GM19025 (cell line): ENCODE measurements around the gene FNDC3B.
"Not testable (repeated sequence)": the region's sequence is repeated elsewhere in the genome, so short reads cannot be mapped to it uniquely, and the experiment has no call there.

ENCODE experiments used
- ATAC-seq: cut with Tn5 transposase; IDR thresholded peaks from one replicate; pipeline ENCODE4 v1.9.1; 2021; ENCODE audit warnings: mild to moderate bottlenecking, low read depth, moderate library complexity; ENCODE audit not compliant: unreplicated experiment

The FNDC3B gene

DNA sequence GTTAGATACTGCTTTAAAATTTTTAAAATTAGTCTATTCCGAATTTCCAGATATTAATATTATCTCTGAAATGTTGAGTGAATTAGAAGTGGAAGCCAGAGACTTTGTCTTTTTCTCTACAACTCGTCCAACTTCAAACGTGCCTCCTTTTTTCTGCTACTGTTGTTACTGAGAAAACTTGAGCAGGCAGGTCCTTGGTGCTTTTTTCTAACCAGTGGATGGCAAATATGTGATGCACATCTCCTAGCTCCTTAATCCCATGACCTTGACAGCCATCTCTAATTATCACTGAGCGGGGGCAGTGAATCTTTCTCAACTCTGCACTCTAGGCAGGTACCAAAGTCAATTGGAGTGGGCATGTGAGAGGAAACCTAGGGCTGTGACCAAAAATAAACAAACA, 50.7 kb downstream of the FNDC3B start:
- no peak for ATAC-seq

DNA sequence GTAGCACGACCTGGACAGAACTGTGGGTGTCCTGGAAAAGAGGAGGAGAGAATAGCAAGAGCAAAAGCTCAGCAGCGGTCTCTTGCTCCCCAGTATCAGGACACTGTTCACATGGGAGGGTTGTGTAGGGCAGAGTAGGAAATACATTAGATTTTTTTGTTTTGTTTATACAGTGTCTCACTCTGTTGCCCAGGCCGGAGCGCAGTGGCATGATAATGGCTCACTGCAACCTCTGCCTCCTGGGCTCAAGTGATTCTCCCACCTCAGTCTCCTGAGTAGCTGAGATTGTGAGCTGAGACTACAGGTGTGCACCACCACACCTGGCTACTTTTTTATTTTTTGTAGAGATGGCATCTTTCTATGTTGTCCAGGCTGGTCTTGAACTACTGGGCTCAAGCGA, 53.3 kb downstream of the FNDC3B start:
- no peak for ATAC-seq

DNA sequence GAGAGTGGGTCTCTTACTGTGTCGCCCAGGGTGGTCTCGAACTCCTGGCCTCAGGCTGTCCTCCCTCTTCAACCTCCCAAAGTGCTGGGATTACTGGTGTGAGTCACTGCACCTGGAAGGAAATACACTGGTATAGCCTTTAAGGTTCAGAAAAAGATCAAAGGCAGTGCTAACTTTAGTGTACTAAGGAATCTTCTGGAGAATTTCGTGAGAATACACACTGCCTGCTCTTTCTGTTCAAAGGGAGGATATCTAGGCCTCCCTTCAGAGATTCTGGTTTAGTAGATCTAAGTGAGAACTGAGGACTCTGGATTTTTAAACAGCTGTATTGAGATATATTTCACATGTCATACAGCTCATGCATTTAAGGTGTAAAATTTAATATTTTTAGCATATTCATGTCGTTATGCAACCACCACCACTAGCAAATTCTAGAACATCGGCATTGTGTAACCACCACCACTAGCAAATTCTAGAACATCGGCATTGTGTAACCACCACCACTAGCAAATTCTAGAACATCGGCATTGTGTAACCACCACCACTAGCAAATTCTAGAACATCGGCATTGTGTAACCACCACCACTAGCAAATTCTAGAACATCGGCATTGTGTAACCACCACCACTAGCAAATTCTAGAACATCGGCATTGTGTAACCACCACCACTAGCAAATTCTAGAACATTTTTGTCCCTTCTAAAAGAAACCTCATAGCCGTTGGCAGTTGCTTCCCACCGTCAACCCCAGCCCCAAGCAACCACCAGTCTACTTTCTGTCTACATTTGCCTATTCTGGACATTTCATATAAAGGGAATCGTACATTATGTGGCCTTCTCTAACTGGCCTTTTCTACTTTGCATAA, 54.4 kb downstream of the FNDC3B start:
- not testable (repeated sequence) for ATAC-seq

DNA sequence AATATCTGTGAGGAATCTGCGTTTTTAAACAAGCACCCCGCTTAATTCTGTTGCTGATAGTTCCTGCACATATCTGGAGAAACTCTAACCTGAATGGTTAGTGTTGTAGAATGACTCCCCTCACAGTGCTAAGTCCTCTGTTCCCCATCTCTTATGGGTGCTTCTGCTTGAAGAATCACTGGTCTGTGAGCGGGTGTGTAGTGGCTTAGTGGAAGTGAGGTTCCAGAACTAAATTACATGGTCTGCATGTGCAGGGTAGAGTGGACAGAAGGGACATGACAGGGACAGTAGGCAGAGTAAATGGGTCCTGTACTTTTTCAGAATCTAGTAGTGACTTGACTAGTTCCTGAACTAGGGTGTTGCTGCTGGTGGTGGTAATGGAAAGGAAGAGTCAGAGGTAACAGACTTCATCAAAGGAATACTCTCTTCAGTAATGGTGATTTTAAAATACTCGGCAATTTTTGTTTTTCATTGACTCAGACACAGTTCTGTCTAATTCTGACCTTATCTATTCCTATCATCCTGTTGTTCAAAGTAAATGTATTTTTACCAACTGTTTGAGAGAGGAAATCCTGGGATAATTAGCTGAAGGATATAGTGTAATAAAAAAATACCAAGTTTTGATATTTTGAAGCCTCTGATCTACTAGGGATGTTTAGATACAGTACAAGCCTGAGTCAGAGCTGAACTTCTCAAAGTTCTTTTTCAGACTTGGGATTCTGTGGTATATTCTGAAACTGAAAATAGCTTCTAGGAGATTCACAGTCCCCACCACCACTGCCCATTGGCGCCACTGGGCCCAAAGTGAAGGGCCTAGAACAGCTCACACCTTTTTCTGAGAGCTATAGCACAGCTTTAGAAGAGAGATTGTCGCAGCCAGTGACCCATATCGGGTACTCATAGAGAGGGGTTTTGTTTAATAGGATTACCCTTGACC, 55.5 kb downstream of the FNDC3B start:
- peak; percentile 88 for ATAC-seq

DNA sequence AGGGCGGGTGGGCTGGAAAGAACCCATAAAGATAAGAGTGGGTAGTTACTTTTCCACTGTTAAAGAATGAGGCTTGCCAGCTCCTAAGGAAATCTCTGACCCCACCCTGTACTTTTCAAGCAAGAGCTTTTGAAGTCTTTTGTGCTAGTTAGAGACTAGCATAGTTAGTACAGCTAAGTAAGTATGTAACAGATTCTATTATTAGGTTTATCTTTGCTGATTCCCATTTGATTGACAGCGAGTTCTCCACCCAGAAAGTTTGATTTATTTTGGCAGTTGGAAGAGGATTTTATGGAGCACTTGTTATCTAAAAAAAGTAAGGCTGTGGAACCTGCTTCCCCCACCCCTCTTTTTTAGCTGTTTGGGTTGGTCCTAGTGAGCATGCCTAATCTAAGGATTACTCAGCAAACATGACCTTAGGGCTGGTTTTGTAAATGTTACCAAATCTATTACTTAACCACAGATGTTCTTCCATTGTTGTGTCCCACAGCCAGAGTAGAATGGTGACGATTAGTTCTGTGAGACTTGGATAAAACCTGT, 57.6 kb downstream of the FNDC3B start:
- ATAC-seq = no peak

DNA sequence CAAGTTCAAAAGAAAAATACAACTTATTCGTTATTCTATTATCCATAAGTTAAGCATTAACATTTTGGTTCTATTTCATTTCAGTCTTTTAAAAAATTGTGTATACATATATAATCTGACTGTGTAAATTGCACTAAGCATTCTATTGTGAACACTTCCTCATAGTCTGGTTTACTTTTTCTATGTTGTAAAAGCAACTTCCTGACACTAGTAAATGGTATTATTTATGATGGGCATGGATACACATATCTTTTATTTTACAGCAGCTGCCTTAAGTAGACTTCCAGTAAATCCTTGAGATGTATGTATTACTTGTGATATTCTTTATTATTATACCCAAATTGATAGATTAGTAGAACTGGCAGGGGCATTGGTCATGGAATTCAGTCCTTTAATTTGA, 58.2 kb downstream of the FNDC3B start:
- no peak for ATAC-seq

DNA sequence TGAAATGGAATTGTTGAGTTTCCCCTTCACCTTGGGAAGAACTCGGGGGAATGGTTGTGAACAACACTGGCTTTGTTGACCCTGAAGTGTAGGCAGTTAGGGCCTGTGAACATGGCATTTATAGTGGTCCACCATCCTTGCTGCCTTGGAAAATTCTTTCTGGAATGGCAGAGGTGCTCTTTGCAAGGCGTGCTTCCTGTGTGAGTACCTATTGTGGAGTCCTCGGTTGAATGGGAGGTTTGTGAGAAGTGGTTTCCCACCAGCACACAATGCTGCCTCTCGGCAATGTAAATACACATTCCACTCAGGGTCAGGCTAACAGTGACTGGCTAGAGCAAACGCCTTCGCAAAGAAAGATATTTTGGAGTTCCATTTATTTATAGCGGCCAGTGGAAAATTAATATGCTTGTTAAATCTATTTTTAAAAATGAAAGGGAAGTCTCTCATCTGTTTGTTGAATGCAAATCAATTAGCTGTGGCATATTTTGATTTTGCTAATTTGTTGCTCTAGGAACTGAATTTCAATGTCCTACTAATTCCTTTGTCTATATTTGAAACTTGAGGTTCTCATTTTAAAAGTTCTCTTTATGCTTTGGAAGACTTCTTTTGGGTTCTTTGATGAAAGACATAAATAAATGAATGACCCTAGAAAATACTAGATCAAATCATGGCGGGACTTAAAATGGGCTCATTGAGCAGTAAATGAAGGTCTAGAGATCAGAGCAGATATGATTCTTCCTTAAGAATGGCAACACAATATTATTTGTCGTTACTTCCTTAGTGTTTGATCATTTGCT, 59.5 kb downstream of the FNDC3B start:
- ATAC-seq = no peak

DNA sequence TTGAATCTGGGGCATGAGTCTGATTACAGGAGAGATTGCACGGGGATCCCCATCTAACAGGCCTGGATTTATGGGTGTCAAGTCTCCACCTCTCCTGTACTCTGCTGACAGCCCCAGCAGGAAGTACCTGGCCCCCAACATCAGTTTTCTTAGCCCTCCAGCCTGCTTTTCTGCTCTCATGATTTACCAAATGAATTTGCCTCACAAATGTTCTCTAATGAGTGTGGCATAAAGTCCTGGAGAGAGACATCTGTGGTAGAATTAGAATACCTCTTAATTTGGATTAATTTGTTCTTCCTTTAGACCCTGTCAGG, 60.1 kb downstream of the FNDC3B start:
- no peak for ATAC-seq

DNA sequence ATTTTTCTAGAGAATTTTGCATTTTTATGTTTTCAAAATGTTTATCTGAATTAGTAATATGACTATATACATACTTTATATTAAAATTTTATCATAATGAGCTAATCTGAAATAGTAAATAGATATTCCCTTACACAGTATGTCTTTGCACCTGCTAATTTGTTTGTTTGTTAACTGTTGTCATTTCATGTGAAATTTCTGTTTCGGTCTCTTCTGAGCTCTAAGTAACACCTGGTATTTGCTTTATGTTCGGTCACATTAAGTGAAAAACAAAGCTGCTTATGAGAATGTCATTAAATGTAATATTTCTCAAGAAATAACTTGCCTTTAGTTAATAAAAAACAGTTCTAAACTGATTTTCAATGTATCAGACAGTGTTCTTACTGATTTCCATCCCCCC, 61.1 kb downstream of the FNDC3B start:
- ATAC-seq = no peak

DNA sequence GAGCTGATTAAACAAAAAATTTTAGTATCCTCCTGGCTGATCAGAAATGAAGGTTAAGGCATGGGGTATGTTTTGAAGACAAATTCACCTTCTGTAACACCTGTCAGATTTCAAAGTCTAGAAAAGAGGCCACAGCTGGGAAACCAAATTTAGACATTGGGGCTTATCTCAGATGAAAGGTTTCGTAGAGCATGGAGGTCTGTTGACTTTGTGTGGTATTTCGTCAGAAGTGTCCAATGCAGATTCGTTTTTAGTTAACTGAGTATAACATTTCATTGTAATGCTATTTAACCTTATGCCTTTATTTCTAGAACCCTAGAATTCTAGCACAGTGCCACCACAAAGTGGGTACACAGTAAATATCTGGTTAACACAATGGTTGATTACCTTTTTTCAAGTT, 61.7 kb downstream of the FNDC3B start:
- peak; percentile 56 for ATAC-seq

DNA sequence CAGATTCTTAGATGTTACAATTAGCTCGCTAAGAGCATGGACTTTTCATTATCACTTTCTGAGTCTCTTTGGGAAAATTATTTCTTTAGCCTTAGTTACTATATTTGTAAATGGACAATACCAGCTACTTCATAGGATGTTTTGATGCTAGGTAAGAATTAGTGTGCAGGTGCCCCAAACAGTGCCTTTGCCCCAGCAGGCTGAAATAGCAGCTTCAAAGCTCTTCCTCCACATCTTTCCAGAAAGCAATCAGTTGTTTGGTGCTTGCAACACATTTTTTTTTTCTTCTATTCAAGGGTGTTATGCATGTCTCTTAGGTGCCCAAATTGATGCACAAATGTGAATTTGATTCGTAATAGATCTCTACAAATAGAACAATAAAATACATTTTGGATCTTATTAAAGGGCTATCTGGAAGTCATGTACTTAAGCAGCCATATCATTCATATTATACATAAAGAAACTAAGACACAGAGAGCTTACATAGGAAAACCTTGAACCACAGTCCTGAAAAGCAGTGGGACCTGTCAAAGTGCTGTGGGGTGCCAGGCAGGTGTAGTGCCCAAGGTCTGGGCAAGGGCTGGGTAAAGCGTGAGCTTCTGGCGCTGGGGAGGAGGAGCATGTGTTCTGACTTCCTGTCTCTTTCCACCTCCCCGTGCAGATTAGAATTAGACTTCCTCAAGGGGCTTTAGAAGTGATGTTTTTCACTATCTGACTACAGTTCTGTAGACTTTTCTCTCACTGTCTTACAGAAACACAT, 62.9 kb downstream of the FNDC3B start:
- ATAC-seq = peak; percentile 21

DNA sequence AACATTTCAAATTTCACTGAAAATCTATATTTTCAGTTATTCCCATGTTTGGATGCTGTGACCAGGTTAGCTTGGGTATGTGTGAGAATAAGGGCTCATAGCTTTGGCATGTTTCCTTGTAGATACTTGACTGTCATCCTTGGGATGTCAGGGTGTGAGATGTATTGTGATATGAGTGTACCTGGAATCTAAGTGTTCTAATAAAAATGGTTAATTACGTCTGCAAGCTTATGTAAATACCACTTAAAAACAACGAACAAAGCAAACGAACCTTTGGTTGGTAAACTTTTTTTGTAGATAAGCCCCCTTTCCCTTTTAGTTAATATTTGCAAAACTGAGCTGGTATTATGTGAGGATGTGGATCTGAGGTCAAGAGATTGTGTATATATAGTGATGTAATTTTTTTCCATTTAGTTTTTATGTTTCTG, 63.5 kb downstream of the FNDC3B start:
- no peak for ATAC-seq

DNA sequence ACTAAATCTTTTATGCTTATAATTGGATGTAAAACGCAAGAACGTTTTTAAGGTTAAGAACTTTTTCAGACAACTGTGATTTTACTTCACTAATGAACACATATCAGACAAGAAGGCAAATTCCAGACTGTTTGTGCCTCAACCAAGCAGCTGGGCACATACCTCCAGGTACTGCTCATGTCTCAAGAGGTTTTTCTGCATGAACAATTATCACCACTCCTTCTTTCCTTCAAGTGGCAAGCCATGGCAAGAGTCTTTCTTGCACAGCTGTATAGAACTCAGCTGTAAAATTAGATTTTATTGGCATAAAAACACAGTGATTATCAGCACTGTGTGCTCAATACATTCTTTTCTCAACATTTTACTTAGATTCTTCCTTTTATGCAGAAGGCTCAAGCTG, 64.3 kb downstream of the FNDC3B start:
- ATAC-seq = no peak

DNA sequence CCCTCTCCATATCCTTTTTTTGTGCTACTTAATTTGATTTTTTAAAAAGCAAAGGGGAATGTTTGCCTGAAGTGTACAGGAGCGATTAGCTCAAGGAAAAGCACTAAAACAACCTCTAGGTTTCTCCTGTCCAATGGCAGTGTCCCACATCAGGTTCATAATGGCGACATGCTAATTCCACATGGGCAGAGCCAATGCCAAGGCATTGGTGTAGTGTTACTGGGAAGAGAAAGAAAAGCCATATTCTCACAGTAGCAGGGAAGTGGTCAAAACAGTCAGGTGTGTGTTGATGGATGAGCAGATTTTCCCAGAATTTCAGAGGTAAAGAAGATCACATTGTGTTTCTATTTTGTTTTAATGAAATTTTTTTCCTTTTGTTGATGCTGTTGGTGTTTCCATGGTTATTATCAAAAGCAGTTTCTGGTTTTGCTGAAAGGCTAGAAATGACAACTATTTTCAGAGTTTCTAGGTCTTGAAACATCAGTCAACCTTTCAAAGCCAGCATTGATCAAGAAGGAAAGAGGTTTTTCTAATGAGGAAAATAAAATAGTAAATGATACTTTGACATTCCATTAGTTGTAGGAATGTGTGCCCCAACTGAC, 65.2 kb downstream of the FNDC3B start:
- no peak for ATAC-seq

DNA sequence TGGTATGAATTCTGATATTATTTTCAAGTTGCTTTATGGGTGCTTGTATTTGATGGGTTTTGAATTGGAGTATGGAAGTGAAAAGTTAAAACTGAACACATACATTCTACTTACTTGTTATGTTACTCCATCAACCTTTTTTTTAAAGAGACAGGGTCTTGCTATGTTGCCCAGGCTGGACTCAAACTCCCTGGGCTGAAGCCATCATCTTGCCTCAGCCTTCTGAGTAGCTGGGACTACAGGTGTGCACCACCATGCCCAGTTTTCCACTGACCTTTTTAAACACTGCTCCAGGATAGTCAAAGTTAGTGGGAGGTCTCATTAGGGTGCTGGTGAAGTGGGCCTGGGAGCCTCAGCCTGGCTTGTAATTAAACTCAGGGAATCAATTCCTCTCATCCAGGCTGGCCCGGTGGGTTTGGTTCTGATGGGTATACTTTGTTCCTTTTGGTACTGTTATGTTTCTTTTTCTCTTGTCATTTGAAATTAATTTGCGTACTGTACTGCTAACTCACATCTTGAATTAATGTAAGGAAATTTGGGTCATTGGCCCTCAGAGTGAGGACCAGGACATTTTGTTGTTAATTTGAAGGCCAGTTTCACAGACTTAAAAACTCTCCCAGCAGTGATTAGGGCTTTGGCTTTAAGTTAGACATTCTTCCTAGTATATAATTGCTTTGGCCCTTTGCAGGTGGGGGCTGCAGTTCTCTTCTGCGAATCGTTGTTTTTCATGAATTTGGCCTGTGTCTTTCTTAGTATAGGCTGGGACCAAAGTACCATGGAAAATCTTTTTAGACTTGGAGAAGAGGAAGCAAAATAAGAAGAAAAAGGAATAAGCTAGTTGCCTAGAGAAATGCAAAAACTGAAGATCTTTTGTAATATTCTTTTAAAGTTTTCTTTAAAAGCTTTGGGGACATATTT, 66.9 kb downstream of the FNDC3B start:
- no peak for ATAC-seq

DNA sequence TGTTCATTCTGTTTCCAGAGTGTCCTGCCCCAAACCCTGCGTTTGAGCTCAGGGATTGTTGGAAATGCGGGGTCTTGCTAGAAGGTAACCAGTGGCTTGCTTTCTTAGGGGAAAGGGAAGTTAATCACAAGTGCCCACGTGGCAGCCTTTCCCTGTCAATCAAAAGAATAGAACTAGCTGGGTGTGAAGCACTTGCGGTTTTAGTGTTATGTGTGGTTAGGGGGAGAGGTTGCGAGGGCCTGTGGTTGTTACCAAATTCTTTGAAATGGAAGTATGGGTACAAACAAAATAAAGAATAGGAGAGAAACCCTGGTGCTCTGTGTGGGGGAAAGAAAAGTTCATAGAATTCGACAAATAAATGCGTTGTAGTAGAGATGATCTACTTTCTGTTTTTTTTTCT, 67.6 kb downstream of the FNDC3B start:
- ATAC-seq = peak; percentile 29

DNA sequence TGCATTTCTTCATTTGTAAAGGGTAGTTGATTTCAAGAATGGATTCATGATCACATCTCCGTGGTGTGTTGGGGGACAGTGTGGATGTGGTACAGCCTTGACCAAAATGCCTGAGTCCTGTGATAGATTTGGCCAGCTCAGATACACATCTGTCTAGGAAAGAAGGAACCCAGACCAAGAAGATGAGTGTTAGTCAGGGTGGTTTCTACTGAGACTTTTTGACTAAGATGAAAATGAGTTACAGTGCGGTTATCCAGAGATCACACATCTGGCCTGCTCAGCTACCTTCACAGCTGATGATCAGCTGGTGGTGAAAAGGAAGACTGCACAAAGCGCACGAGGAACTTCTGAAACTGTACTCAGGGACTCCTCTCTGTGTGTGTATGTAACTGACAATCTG, 68.0 kb downstream of the FNDC3B start:
- ATAC-seq = peak; percentile 85

DNA sequence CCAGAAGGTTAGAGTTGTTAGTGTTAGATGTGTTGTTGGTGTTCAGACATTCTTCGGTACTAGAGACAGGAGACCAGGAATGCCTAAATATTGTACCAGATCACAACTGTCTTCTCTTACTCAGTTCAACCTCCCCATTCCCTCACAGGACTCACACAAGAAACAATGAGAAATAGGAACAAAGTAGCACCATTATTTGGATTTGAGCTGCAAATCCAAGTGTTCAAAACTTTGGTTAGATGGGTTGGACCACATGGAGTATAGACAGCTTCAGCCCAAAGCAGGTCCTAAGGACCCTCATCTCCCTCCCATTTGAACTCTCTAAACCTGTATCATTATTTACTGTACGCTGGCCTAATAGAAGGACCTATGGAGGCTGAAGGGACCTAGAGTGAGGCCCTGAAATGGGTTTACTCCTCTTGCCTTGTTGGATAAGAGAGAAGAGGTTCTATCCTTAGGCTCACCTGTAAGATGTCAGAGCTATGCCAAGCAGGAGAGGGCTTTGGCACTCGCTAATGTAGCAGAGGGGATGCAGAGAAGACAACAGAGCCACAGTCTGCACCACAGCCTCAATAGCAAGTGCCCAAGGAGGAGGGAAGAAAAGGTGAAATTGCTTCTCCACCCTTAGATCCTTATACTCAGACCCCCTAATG, 70.9 kb downstream of the FNDC3B start:
- ATAC-seq = no peak
